ENCODE data around the gene ENO1. TPM values are rescaled to one million over a fixed set of nuclear protein-coding genes. Genes with fewer than 3 reads are reported as not detected.

Gene ENO1
- 100 to 1,000 TPM; 145 to 157 TPM for total RNA-seq

GRCh38 chr1:8878448-8878697 is at the start of gene ENO1:
Gene ENO1, minus strand, starts transcription at chr1:8878686. Its CDS starts 3,778 bp downstream, at chr1:8874908.
- ATAC-seq = peak; percentile 1

GRCh38 chr1:8926707-8927694 is 48.5 kb upstream of the ENO1 start:
- no peak for DNase-seq
- H3K4me3 ChIP-seq = no peak overlapping the region
- H3K27me3 ChIP-seq = no peaks in the 10 kb centered on the region
- H3K4me1 ChIP-seq = no peaks in the 10 kb centered on the region
- no peak for ATAC-seq
- 90 to 91% methylated on average over 12 of the region's 12 CpGs for WGBS, 2 donors
- H3K27ac ChIP-seq = no peak overlapping the region
- intact Hi-C loops (cut with DNase I) = no loop called here
- no peak for TF ChIP-seq POLR2A (IDR thresholded peaks at IDR 0.05)
- TF ChIP-seq CTCF (IDR thresholded peaks at IDR 0.05) = no peak
- H3K36me3 ChIP-seq (replicated peaks in 1 of 2; ENCODE audit: insufficient read depth in 1 of 2, low read depth in 2 of 2) = no peaks in the 10 kb centered on the region
- H3K9me3 ChIP-seq = no peaks in the 10 kb centered on the region

More at GRCh38 chr1:8878448-8878697, at the start of gene ENO1:
- Histone ChIP-seq H3K4me3 (peak within 1 kb of the TSS; percentile 91), H3K4me1 (peaks cover 62% of the 10 kb centered on the region), H3K27me3 (no peaks in the 10 kb centered on the region), H3K36me3 (replicated peaks in 1 of 2; ENCODE audit: insufficient read depth in 1 of 2, low read depth in 2 of 2) (no peaks in the 10 kb centered on the region), H3K27ac (peak within 1 kb of the TSS; percentile 95 to 99 (median 96)), H3K9me3 (no peaks in the 10 kb centered on the region)
- DNase-seq = no peak
- intact Hi-C loops (cut with DNase I) = no loop called here
- 0% methylated on average over 1 to 24 of the region's 24 CpGs for WGBS, 2 donors
- TF ChIP-seq CTCF (IDR thresholded peaks at IDR 0.05) = no peak
- peak; percentile 84 to 97 (median 96) for TF ChIP-seq POLR2A (IDR thresholded peaks at IDR 0.05)

- Histone ChIP-seq H3K27me3 (no peaks in the 10 kb centered on the region), H3K4me3 (no peak overlapping the region), H3K27ac (no peak overlapping the region), H3K4me1 (no peaks in the 10 kb centered on the region), H3K36me3 (replicated peaks in 1 of 2; ENCODE audit: insufficient read depth in 1 of 2, low read depth in 2 of 2) (no peaks in the 10 kb centered on the region), H3K9me3 (no peaks in the 10 kb centered on the region)
- TF ChIP-seq POLR2A (IDR thresholded peaks at IDR 0.05) (no peak), CTCF (IDR thresholded peaks at IDR 0.05) (no peak)
- DNase-seq (no peak), ATAC-seq (no peak)
- 67 to 77% methylated on average over 9 of the region's 9 CpGs for WGBS, 2 donors
- intact Hi-C loops (cut with DNase I) = no loop called here
Observed at GRCh38 chr1:8925960-8926359, 47.5 kb upstream of the ENO1 start.

- intact Hi-C loops (cut with DNase I) = no loop called here
Observed at GRCh38 chr1:8925406-8925805, 46.9 kb upstream of the ENO1 start.

More at GRCh38 chr1:8925406-8925805, 46.9 kb upstream of the ENO1 start:
- ATAC-seq (no peak), DNase-seq (no peak)
- H3K4me3 ChIP-seq = no peak overlapping the region
- 29% methylated on average over 2 of the region's 2 CpGs for WGBS, 2 donors
- TF ChIP-seq POLR2A (IDR thresholded peaks at IDR 0.05) = no peak
- no peak for TF ChIP-seq CTCF (IDR thresholded peaks at IDR 0.05)
- no peaks in the 10 kb centered on the region for H3K4me1 ChIP-seq
- no peaks in the 10 kb centered on the region for H3K27me3 ChIP-seq
- no peaks in the 10 kb centered on the region for H3K36me3 ChIP-seq (replicated peaks in 1 of 2; ENCODE audit: insufficient read depth in 1 of 2, low read depth in 2 of 2)
- H3K9me3 ChIP-seq = no peaks in the 10 kb centered on the region
- no peak overlapping the region for H3K27ac ChIP-seq
